Measurements from ENCODE around the gene HSD17B14.
"Not testable (repeated sequence)": the region's sequence is repeated elsewhere in the genome, so short reads cannot be mapped to it uniquely, and the experiment has no call there.

The HSD17B14 gene

GRCh38 chr19:48770266-48770665, 66.0 kb downstream of the HSD17B14 start:
- no peak overlapping the region for H3K4me3 Mint-ChIP-seq
- H3K9me3 Mint-ChIP-seq: no peaks in the 10 kb centered on the region
- peaks cover 0 to 2% of the 10 kb centered on the region in 2 donors for H3K4me1 Mint-ChIP-seq (ENCODE audit: low read depth in 2 of 2)
- peaks cover 30 to 69% of the 10 kb centered on the region in 2 donors for H3K27me3 Mint-ChIP-seq
- ATAC-seq (replicated peaks) (no peak), DNase-seq (no peak)
- H3K27ac Mint-ChIP-seq: no peak overlapping the region
- no peaks in the 10 kb centered on the region for H3K36me3 Mint-ChIP-seq (ENCODE audit: insufficient read depth)

GRCh38 chr19:48768994-48769713, 67.1 kb downstream of the HSD17B14 start:
- Mint-ChIP-seq H3K36me3 (ENCODE audit: insufficient read depth) (no peaks in the 10 kb centered on the region), H3K9me3 (no peaks in the 10 kb centered on the region), H3K27ac (no peak overlapping the region), H3K4me3 (no peak overlapping the region), H3K4me1 (ENCODE audit: low read depth in 2 of 2) (peaks cover 0 to 2% of the 10 kb centered on the region in 2 donors), H3K27me3 (peaks cover 36 to 74% of the 10 kb centered on the region in 2 donors)
- no peak for DNase-seq
- ATAC-seq (replicated peaks): no peak

- DNase-seq; H3K4me1 Mint-ChIP-seq (ENCODE audit: low read depth in 2 of 2); H3K4me3 Mint-ChIP-seq; H3K36me3 Mint-ChIP-seq (ENCODE audit: insufficient read depth); H3K9me3 Mint-ChIP-seq; ATAC-seq (replicated peaks): not testable (repeated sequence)
- Mint-ChIP-seq H3K27me3 (peaks cover 36 to 75% of the 10 kb centered on the region in 2 donors), H3K27ac (peak overlapping the region in 1 of 2 donors; percentile 67)
These were observed 68.0 kb downstream of the HSD17B14 start for GRCh38 chr19:48768171-48768753.

GRCh38 chr19:48765816-48766215, 70.5 kb downstream of the HSD17B14 start:
- not testable (repeated sequence) for H3K4me1 Mint-ChIP-seq (ENCODE audit: low read depth in 2 of 2); H3K4me3 Mint-ChIP-seq; H3K27ac Mint-ChIP-seq; DNase-seq; H3K9me3 Mint-ChIP-seq; H3K36me3 Mint-ChIP-seq (ENCODE audit: insufficient read depth); ATAC-seq (replicated peaks)
- peaks cover 51 to 82% of the 10 kb centered on the region in 2 donors for H3K27me3 Mint-ChIP-seq

Measured in effector memory CD8-positive, alpha-beta T cell (primary cell).